Activated naive CD4-positive, alpha-beta T cell treated with anti-CD3 and anti-CD28 coated beads, Interleukin-2, amount 10 ng/mL, durations not matched to agents 7 days and 5 days (primary cell): ENCODE results near the gene VEGFA.

Source experiments
- CTCF ChIA-PET: fragments of 350-600 bp; sonication (Branson Sonifier 250); formaldehyde crosslinking; loops from one replicate; lab custom pipeline; 2021; ENCODE audit warnings: antibody characterized with exemption; lab: Charles Lee
- DNase-seq: peaks from one replicate; pipeline ENCODE4 v3.0.0-alpha.2; 2020
- H3K27ac Mint-ChIP-seq: one replicate; pipeline ENCODE4 v1.8.0; 2021; ENCODE audit warnings: mild to moderate bottlenecking, moderate library complexity, mixed read lengths
- H3K27me3 Mint-ChIP-seq: one replicate; pipeline ENCODE4 v1.8.0; 2021; ENCODE audit warnings: mild to moderate bottlenecking, mixed read lengths
- H3K36me3 Mint-ChIP-seq: one replicate; pipeline ENCODE4 v1.8.0; 2021; ENCODE audit warnings: mixed read lengths
- H3K4me1 Mint-ChIP-seq: one replicate; pipeline ENCODE4 v1.8.0; 2021; ENCODE audit warnings: mixed read lengths
- H3K4me3 Mint-ChIP-seq: one replicate; pipeline ENCODE4 v1.8.0; 2021; ENCODE audit warnings: mild to moderate bottlenecking, moderate library complexity, mixed read lengths
- H3K9me3 Mint-ChIP-seq: one replicate; pipeline ENCODE4 v1.8.0; 2021; ENCODE audit warnings: mixed read lengths

Gene VEGFA

GRCh38 chr6:43769526-43770371, at the start of gene VEGFA:
Gene VEGFA, plus strand, starts transcription at chr6:43770211.
- DNase-seq, result peak; percentile 92
- peak within 1 kb of the TSS; percentile 88 for H3K27ac Mint-ChIP-seq
- peak within 1 kb of the TSS; percentile 96 for H3K4me3 Mint-ChIP-seq
- CTCF ChIA-PET, result interaction anchor here (0.7 to 4.5 kb wide), 27 partner anchors 8 to 330 kb away, joined by 3 to 69 read pairs (median 4); no protein-coding TSS in a partner anchor
- H3K36me3 Mint-ChIP-seq, result peaks cover 13% of the 10 kb centered on the region
- H3K27me3 Mint-ChIP-seq, result peaks cover 34% of the 10 kb centered on the region
- H3K4me1 Mint-ChIP-seq, result peaks cover 28% of the 10 kb centered on the region
- H3K9me3 Mint-ChIP-seq, result no peaks in the 10 kb centered on the region

GRCh38 chr6:43720999-43721398, 49.0 kb upstream of the VEGFA start:
- H3K9me3 Mint-ChIP-seq, result no peaks in the 10 kb centered on the region
- DNase-seq, result no peak
- H3K27ac Mint-ChIP-seq, result no peak overlapping the region
- H3K36me3 Mint-ChIP-seq, result no peaks in the 10 kb centered on the region
- peaks cover 42% of the 10 kb centered on the region for H3K27me3 Mint-ChIP-seq
- CTCF ChIA-PET, result interaction anchor here (0.8 to 2.5 kb wide), 9 partner anchors 11 to 358 kb away, joined by 3 to 13 read pairs (median 4); no protein-coding TSS in a partner anchor
- peaks cover 27% of the 10 kb centered on the region for H3K4me1 Mint-ChIP-seq
- H3K4me3 Mint-ChIP-seq, result no peak overlapping the region

- Mint-ChIP-seq H3K27ac (no peak overlapping the region), H3K4me3 (no peak overlapping the region), H3K9me3 (no peaks in the 10 kb centered on the region), H3K36me3 (no peaks in the 10 kb centered on the region), H3K4me1 (peaks cover 30% of the 10 kb centered on the region), H3K27me3 (peaks cover 34% of the 10 kb centered on the region)
- CTCF ChIA-PET, result interaction anchor here (0.9 to 2.7 kb wide), 8 partner anchors 35 to 358 kb away, joined by 3 to 28 read pairs (median 4); partner anchors contain the start of gene VEGFA
- DNase-seq, result no peak
These were observed 47.0 kb upstream of the VEGFA start for GRCh38 chr6:43722920-43723545.

GRCh38 chr6:43723737-43724295, 46.2 kb upstream of the VEGFA start:
- Mint-ChIP-seq H3K4me1 (peaks cover 30% of the 10 kb centered on the region), H3K9me3 (no peaks in the 10 kb centered on the region), H3K27ac (no peak overlapping the region), H3K36me3 (no peaks in the 10 kb centered on the region), H3K27me3 (peaks cover 26% of the 10 kb centered on the region), H3K4me3 (no peak overlapping the region)
- CTCF ChIA-PET, result interaction anchor here (0.6 to 2.7 kb wide), 16 partner anchors 9 to 356 kb away, joined by 3 to 28 read pairs (median 5); partner anchors contain the start of genes MRPS18A and VEGFA
- DNase-seq, result peak; percentile 84

- Mint-ChIP-seq H3K27ac (peak overlapping the region; percentile 85), H3K36me3 (no peaks in the 10 kb centered on the region), H3K27me3 (peaks cover 23% of the 10 kb centered on the region), H3K4me1 (peaks cover 30% of the 10 kb centered on the region), H3K4me3 (no peak overlapping the region), H3K9me3 (peaks cover 1% of the 10 kb centered on the region)
- CTCF ChIA-PET, result interaction anchor here (0.6 to 2.7 kb wide), 18 partner anchors 10 to 355 kb away, joined by 3 to 28 read pairs (median 4); partner anchors contain the start of genes MRPS18A and VEGFA
- DNase-seq, result no peak
These were observed 45.7 kb upstream of the VEGFA start for GRCh38 chr6:43724354-43724753.

GRCh38 chr6:43724914-43725642, 44.9 kb upstream of the VEGFA start:
- CTCF ChIA-PET, result interaction anchor here (0.9 to 2.7 kb wide), 17 partner anchors 10 to 354 kb away, joined by 3 to 28 read pairs (median 5); partner anchors contain the start of genes MRPS18A and VEGFA
- H3K4me3 Mint-ChIP-seq, result peak overlapping the region; percentile 41

GRCh38 chr6:43725643-43726580, 44.1 kb upstream of the VEGFA start:
- H3K27ac Mint-ChIP-seq, result peak overlapping the region; percentile 85
- H3K9me3 Mint-ChIP-seq, result peaks cover 9% of the 10 kb centered on the region
- no peaks in the 10 kb centered on the region for H3K36me3 Mint-ChIP-seq
- H3K4me1 Mint-ChIP-seq, result peaks cover 30% of the 10 kb centered on the region
- no peak overlapping the region for H3K4me3 Mint-ChIP-seq
- CTCF ChIA-PET, result interaction anchor here (1.0 to 2.7 kb wide), 7 partner anchors 35 to 354 kb away, joined by 4 to 28 read pairs (median 21); partner anchors contain the start of gene VEGFA
- no peak for DNase-seq
- peaks cover 8% of the 10 kb centered on the region for H3K27me3 Mint-ChIP-seq

More at GRCh38 chr6:43724914-43725642, 44.9 kb upstream of the VEGFA start:
- H3K9me3 Mint-ChIP-seq, result peaks cover 4% of the 10 kb centered on the region
- peak; percentile 79 for DNase-seq
- H3K4me1 Mint-ChIP-seq, result peaks cover 30% of the 10 kb centered on the region
- peak overlapping the region; percentile 85 for H3K27ac Mint-ChIP-seq
- H3K36me3 Mint-ChIP-seq, result no peaks in the 10 kb centered on the region
- H3K27me3 Mint-ChIP-seq, result peaks cover 16% of the 10 kb centered on the region

- H3K27ac Mint-ChIP-seq, result no peak overlapping the region
These were observed 42.4 kb upstream of the VEGFA start for GRCh38 chr6:43727634-43728033.

GRCh38 chr6:43728586-43728985, 41.4 kb upstream of the VEGFA start:
- Mint-ChIP-seq H3K9me3 (peaks cover 14% of the 10 kb centered on the region), H3K36me3 (no peaks in the 10 kb centered on the region), H3K4me3 (no peak overlapping the region), H3K27ac (no peak overlapping the region), H3K27me3 (peaks cover 3% of the 10 kb centered on the region), H3K4me1 (peaks cover 37% of the 10 kb centered on the region)
- no peak for DNase-seq
- CTCF ChIA-PET, result interaction anchor here (1.0 to 1.3 kb wide), 2 partner anchors 44 to 45 kb away, joined by 4 read pairs; no protein-coding TSS in a partner anchor

More at GRCh38 chr6:43727634-43728033, 42.4 kb upstream of the VEGFA start:
- no peak overlapping the region for H3K4me3 Mint-ChIP-seq
- DNase-seq, result no peak
- no peaks in the 10 kb centered on the region for H3K27me3 Mint-ChIP-seq
- H3K36me3 Mint-ChIP-seq, result no peaks in the 10 kb centered on the region
- peaks cover 14% of the 10 kb centered on the region for H3K9me3 Mint-ChIP-seq
- peaks cover 32% of the 10 kb centered on the region for H3K4me1 Mint-ChIP-seq
- CTCF ChIA-PET, result interaction anchor here (1.0 to 1.3 kb wide), 2 partner anchors 45 to 46 kb away, joined by 4 read pairs; no protein-coding TSS in a partner anchor

GRCh38 chr6:43729537-43729936, 40.5 kb upstream of the VEGFA start:
- CTCF ChIA-PET, result no interaction called here
- Mint-ChIP-seq H3K27me3 (peaks cover 8% of the 10 kb centered on the region), H3K4me1 (peaks cover 37% of the 10 kb centered on the region), H3K4me3 (no peak overlapping the region), H3K9me3 (peaks cover 14% of the 10 kb centered on the region), H3K36me3 (no peaks in the 10 kb centered on the region), H3K27ac (no peak overlapping the region)
- DNase-seq, result no peak

GRCh38 chr6:43730634-43731033, 39.4 kb upstream of the VEGFA start:
- DNase-seq, result no peak
- H3K4me1 Mint-ChIP-seq, result peaks cover 35% of the 10 kb centered on the region
- H3K4me3 Mint-ChIP-seq, result no peak overlapping the region
- H3K36me3 Mint-ChIP-seq, result no peaks in the 10 kb centered on the region
- CTCF ChIA-PET, result no interaction called here
- H3K27ac Mint-ChIP-seq, result no peak overlapping the region
- peaks cover 14% of the 10 kb centered on the region for H3K9me3 Mint-ChIP-seq
- peaks cover 8% of the 10 kb centered on the region for H3K27me3 Mint-ChIP-seq
